ENCODE measurements around the gene MAPK4.

- TF ChIP-seq POLR2AphosphoS5 (IDR thresholded peaks at IDR 0.05; ENCODE audit: borderline replicate concordance, low read depth, low read length) (no peak), EZH2 (IDR thresholded peaks at IDR 0.05) (no peak)
Measured at GRCh38 chr18:50654211-50654610, 94.3 kb downstream of the MAPK4 start.

Data from SK-N-MC (cell line).